Measurements from ENCODE around the gene TPST1.

The TPST1 gene

DNA sequence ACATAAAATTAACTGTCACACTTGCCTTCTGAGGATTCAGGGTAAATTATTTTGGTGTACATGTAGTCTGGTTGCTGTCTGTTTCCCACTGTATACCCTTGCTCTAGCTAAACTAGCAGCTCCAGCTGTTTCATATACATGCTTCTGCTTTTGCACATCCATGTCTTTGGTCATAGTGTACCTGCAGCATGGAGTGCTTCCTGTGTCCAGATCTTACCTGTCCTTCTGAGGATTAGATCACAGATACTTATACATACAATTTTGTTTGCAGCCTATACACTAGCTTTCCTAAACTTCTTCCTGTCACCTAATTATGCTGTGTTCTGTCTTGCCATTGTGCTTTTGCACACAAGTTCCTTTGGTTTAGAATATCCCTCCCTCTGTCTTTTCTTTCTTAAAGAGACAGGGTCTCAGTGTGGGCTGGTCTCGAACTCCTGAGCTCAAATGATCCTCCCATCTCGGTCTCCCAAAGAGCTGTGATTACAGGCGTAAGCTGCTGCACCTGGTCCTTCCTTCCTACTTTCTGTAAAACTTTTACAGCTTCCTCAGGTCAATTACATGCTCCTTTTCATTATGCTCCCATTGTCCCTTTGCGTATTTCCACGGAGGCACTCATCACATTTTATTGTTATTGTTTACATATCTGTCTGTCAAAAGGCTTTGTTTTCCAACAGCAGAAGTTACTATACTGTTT, 33.8 kb downstream of the TPST1 start:
- no peak for DNase-seq (ENCODE audit: low spot score)

DNA sequence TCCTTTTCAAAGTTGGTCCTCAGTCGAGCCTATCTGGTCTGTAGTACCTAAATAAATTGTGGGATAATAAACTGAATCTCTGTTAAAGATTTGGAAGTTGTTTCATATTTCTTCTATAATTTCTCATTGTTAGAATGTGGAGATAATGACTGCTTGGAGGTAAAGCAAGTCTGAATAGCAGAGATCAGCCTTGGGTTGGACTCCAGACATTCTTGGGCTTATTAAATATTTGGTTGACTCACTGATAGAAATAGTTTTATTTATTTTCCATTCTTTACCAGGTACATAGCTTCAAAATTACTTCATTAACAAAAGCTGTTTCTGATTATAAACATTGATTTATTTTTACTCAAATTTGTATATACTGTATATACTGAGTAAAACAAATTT, 34.3 kb downstream of the TPST1 start:
- peak; percentile 19 for DNase-seq (ENCODE audit: low spot score)

DNA sequence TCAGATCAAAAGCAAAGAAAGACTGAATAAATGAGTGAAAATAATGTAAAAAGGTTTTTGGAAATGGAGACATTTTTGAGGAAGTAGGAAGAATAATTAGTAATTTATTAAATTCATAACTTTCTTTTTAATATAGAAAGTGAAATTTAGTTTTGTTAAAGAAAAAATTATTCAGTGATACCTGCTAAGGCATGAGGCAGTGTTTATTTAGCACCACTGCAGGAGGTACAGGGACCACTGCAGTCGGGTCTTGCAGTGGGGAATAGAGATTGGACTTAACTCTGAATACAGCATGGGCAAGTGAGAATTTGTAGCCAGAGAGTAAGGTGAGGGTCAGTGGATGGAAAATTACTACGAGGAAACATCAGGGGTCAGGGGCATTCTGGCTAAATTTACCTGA, 39.9 kb downstream of the TPST1 start:
- no peak for DNase-seq (ENCODE audit: low spot score)

GRCh38 chr7:66246554-66247171, 41.5 kb downstream of the TPST1 start:
- DNase-seq (ENCODE audit: low spot score), result no peak

DNA sequence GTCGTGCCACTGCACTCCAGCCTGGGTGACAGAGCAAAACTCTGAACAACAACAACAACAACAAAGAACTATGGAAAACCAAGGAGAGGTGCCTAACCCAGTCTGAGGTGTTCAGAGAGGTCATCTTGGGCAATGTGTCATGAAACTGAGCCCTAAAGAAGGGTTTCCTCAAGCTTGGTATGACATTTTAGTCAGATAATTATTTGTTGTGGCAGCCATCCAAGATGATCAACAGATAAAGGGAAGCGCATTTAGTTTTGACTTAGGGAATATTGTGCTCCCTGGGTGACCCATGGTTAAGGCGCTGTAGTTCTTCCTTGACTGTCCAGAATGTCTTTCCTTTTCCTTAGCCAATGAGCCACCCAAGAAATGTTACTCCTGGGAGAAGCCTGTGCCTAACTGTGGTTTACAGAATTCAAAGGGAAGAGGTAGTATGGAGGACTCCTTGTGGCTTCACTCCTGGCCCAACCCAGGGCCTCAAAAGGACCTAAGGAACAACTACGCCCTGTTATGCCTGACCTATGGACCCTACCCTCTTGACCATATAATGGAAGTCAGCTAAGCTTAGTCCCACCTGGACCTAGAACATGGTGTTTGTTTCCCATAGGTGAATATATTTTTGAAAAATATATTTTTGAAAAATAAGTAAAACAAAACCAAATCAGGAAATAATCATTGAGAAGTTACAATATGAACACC, 42.4 kb downstream of the TPST1 start:
- DNase-seq (ENCODE audit: low spot score), result no peak

DNA sequence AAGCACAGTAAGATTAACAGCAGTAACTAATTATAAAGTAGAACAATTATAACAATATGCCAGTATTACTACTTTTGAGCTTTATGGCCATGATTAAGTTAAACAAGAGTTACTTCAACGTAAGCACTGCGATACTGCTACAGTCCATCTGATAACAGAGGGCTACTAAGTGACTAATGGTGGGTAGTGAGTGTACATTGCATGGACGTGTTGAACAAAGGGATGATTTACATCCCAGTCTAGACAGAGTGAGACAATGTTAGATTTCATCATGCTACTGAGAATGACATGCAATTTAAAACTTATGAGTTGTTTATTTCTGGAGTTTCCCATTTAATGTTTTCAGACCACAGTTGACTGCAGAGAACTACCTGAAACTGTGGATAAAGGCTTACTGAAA, 45.6 kb downstream of the TPST1 start:
- peak; percentile 27 for DNase-seq (ENCODE audit: low spot score)

- DNase-seq (ENCODE audit: low spot score), result no peak
These were observed 50.5 kb downstream of the TPST1 start for GRCh38 chr7:66255534-66256100.

DNA sequence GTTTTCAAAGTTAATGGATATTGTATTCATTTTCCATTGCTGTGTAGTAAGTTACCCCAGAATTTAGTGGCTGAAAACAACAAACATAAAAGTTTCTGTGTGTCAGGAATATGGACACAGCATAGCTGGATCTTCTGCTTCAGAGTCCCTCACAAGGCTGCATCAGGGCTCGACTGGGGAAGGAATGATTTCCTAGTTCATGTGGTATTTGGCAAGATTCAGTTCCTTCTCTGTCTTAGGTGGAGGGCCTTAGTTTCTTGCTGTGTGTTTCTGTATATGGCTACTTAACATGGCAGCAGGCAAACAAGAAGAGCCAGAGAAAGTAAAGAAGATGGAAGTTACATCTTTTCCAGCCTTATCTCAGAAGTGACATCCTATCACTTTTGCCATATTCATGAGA, 51.1 kb downstream of the TPST1 start:
- DNase-seq (ENCODE audit: low spot score), result no peak

DNA sequence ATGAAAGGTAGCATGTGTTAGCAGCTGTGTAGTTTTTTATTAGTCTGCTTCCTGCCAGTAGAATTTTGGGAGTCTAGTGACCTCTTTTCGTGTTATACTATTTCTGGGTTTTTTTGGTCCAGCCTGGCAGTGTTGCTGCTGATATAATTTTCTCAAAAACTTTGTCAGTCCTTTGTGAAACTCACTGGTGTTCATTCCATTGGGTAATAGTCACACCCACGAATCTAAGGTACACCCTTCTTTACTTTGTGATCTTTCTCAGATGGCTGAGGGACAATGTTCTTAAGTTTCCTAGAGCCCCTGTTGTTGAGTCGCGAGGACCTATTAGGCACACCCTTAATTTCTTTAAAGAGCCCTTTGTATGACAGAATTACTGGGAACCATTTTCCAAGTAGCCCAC, 52.3 kb downstream of the TPST1 start:
- DNase-seq (ENCODE audit: low spot score), result no peak

GRCh38 chr7:66258409-66258808, 53.3 kb downstream of the TPST1 start:
- DNase-seq (ENCODE audit: low spot score), result no peak

- DNase-seq (ENCODE audit: low spot score), result no peak
These were observed 56.8 kb downstream of the TPST1 start for GRCh38 chr7:66261941-66262340.

- DNase-seq (ENCODE audit: low spot score), result no peak
These were observed 58.8 kb downstream of the TPST1 start for GRCh38 chr7:66263936-66264335.

- DNase-seq (ENCODE audit: low spot score), result no peak
These were observed 60.4 kb downstream of the TPST1 start for GRCh38 chr7:66265566-66265965.

DNA sequence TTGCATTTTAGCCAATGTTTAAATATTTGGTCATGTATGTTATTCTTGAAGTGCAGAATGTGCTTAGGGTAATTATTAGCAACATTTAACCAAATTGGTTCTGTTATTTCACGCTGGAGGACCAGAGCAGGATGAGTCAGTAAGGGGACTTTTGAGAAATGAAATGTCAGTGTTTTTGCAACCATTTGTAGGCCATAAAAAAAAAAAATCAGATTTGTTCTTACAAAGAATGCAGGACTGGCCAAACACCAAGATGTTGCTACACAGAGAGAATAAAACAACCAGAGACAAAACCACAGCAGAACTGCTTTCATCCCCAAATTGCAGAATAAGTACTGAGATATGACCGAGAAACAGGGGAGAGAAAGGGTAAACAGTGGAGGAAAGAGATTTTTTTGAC, 62.1 kb downstream of the TPST1 start:
- peak; percentile 68 for DNase-seq (ENCODE audit: low spot score)

GRCh38 chr7:66269978-66270377, 64.8 kb downstream of the TPST1 start:
- no peak for DNase-seq (ENCODE audit: low spot score)

GRCh38 chr7:66272321-66272720, 67.2 kb downstream of the TPST1 start:
- no peak for DNase-seq (ENCODE audit: low spot score)

DNA sequence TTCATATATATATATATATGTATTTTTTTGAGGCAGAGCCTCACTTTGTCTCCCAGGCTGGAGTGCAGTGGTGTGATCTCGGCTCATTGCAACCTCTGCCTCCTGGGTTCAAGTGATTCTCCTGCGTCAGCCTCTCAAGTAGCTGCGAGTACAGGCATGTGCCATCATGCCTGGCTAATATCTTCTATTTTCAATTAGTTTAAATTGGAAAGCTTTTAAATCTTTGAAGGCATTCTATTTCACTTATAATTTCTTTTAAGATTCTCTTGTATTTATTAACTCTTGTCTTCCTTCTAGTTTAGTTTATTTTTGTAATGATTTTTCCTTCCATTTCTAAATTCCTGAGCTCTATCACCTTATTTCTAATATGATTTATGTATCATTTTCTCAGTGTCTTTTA, 71.2 kb downstream of the TPST1 start:
- no peak for DNase-seq (ENCODE audit: low spot score)

- DNase-seq (ENCODE audit: low spot score), result no peak
These were observed 72.4 kb downstream of the TPST1 start for GRCh38 chr7:66277492-66277891.

- no peak for DNase-seq (ENCODE audit: low spot score)
These were observed 74.8 kb downstream of the TPST1 start for GRCh38 chr7:66279912-66280311.

- DNase-seq (ENCODE audit: low spot score), result peak; percentile 84
These were observed 76.8 kb downstream of the TPST1 start for GRCh38 chr7:66281678-66282590.

- no peak for DNase-seq (ENCODE audit: low spot score)
These were observed 77.4 kb downstream of the TPST1 start for GRCh38 chr7:66282591-66282935.
